GM18517 (cell line): Measurements from ENCODE around the gene RIC8A.
A peak's percentile ranks its signal among the peaks of the same experiment; 100 is the strongest.

Source experiments
- ATAC-seq: cut with Tn5 transposase; IDR thresholded peaks from one replicate; pipeline ENCODE4 v1.9.1; 2021; ENCODE audit warnings: mild to moderate bottlenecking, moderate library complexity; ENCODE audit not compliant: unreplicated experiment

Gene RIC8A

DNA sequence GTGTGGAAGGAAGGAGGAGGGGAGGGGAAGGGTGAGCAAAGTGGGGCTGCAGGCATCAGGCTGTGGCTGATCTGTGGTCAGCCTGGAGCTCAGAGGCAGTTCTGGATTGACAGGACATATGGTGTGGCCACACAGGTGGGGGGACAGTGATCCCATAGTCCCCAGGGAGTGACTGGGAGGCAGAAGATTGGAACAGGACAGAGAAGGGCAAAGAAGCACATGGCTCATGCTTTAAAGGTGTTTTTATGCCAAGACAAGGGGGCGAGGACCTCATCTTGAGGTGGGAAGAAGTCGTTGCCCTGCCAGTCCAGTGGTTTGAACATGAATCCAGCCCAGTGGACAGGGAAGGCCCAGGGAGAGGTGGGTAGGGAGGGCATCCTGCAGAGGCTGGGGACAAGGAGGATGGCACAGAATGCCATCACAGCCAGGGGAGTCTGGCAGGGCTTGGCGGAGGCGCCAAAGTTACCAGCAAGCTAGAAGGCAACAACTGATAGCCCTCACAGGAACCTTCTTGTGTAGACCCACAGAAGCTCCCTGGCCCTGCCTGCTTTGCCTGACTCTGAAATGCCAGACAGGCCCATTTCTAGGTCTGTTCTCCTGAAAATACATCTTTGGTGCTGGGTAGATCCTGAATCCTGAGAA, 3.4 kb upstream of the RIC8A start:
- no peak for ATAC-seq

DNA sequence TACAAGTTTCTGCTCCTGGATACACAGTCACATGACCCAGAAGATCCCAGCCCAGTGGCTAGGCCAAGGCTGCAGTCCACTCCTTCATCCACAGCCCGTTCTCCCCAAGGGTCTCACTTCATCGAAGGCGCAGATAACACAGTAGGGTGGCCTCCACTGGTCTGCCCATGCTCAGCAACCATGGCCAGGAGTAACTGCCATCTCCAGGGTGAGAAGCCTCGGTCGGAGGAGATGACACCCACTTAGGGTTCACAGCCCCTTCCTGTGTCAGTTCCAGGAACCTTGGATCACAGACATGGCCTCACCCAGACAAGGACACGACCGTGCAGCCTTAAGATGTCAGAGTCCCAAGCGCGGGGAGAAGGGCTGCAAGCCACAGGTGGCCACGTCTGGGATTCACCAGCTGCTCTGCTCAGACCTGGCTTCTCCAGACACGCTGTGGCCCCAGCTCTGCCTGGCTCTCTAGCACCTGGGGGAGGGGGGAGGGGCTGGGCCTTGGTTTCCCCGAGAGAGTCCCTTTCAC, 2.9 kb upstream of the RIC8A start:
- no peak for ATAC-seq

DNA sequence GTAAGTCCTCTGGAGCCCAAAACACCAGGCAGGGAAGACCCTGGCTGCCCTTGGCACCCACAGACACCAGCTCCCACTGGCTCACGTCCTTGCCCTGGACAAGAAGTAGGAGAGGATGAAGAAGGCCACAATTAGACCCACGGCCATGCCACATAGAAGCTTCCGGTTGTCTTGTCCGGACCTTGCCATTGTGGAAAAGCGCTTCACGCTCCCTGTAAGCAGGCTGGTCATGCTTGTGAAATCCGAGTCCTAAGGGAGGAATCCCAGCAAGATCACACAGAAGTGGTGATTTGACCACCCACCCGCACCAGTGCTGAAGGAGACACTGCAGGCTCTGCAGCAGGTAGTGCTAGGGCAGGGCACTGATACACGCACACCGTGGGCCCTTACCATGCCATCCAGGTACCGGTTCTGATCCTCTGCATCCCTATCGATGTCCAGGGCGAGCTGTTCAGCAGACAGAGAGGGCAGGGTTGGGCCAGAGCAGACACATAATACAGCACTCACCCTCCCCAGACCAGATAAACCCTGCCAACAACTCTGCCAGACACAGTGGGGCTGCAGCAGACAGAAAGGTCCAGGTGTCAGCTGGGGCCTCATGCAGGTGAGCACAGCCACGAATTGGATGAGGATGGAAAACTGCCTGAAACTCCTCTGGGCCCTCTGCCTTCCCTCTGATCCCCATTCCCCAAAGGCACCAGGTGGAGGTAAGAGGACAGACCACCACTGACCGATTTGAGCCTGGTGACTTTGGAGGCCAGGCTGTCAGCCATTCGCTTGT, 2.1 kb upstream of the RIC8A start:
- ATAC-seq: no peak

DNA sequence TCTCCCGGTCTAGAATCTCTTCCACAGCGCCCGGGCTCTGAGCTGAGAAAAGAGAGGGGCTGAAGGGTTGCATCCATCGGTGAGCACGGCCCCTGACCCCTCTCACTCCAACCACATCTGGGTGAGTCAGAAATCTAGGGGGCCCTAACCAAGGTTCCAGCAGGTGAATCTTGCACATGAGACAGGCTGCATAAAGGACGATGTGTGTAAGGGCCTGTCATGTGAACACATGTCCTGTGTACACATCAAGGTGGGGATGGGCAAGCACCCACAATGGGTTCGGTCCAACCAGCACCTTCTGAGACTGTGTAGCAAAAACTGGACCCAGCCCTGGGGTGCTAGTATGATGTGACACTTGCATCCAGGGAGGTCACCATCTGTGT, 1.5 kb upstream of the RIC8A start:
- no peak for ATAC-seq

DNA sequence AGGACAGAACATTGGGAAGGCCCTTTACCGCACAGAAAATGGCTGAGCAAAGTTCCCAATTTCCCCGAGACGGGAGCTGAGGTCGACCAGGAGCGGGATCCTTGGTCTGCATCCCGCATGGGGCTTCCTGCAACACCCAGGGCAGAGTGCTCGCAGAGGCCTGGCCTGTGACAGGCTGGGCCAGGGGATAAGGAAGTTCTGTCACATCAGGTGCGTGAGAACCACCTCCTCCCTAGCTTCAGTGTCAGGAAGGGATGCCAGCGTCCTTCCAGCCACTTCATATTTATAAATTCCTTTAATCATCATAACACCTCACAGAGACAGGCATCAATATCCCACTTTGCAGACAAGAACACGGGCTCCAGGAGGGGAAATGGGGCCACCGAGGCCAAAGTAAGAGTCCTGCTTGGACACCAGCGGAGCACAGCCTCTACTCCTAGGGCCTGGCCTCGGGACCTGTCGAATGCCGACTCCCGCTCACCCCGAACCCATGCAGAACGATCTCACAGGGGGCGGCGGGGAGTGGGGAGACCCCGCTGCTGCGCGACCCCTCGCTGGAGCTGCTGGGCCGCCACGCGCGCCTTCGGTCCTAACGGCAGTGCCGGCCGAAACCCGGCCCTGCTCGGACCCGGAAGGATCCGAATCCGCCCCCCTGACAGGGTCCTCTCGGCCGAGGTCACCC, 841 bp upstream of the RIC8A start:
- ATAC-seq: peak; percentile 30

DNA sequence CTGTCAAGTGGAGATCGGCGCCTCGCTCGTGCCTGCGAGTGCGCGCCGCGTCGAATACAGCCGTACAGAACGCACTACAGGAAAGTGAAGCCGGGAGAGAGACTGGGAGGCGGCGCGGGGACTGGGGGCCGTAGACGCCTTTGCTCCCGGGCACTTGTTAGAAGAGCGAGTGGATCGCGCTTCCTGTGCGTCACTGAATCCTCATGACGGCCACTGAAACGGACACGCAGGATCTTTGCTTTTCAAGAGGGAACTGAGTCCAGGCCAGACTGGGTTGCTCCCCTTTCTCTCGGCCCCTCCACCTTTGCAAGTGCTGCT, 314 bp downstream of the RIC8A start:
- peak; percentile 9 for ATAC-seq

DNA sequence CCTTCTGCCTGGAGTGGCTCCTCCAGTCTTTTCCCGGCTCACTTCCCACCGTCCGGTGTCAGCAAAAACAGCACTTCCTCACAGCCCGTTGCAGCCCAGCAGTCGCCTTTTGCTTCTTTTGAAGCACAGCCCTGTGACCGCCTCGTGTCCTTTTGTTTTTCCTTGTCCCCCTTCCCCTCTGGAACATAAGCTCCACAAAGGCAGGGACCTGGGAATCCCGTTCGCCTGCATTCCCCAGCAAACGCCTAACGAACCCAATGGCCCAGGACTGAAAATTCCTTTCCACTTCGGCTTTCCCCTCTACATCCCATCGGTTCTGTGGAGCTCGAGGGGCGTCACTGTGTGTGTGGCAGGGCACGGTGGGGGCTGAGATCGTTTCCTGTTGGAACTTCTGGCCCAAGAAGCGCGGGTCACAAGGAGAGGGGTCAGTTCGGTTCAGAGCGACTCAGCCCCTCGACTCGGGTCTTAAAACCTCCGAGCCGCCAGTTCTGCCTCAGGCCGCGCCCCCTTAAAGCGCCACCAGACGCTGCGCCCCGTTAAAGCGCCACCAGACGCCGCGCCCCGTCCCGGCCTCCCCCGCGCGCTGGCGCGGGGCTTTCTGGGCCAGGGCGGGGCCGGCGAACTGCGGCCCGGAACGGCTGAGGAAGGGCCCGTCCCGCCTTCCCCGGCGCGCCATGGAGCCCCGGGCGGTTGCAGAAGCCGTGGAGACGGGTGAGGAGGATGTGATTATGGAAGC, 841 bp downstream of the RIC8A start:
- no peak for ATAC-seq

DNA sequence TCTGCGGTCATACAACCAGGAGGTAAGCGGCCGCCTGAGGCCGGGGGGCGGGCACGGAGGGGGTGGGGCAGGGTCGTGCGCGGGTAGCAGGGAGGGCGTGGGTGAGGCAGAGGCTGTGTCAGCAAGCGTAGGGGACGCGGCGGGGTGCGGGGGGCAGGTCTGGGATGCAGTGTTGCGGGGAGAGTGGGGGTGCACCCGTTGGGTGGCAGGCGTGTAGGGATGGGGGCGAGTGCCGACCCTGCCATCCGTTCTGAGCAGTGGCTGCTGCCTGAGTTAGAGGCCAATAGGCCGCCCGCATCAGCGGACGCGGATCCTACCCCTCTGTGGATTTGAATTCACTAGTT, 1.4 kb downstream of the RIC8A start:
- no peak for ATAC-seq

DNA sequence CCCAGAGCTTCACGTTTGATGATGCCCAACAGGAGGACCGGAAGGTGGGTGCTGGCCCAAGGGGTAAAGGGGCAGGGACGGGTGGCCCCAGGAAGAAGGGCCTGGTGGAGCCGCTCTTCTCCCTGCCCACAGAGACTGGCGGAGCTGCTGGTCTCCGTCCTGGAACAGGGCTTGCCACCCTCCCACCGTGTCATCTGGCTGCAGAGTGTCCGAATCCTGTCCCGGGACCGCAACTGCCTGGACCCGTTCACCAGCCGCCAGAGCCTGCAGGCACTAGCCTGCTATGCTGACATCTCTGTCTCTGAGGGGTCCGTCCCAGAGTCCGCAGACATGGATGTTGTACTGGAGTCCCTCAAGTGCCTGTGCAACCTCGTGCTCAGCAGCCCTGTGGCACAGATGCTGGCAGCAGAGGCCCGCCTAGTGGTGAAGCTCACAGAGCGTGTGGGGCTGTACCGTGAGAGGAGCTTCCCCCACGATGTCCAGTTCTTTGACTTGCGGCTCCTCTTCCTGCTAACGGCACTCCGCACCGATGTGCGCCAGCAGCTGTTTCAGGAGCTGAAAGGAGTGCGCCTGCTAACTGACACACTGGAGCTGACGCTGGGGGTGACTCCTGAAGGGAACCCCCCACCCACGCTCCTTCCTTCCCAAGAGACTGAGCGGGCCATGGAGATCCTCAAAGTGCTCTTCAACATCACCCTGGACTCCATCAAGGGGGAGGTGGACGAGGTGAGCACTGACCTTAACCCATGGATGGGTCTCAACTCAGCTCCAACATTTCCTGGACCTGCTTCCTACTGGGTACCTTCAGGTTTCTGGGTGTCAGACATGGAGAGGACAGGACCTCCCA, 2.0 kb downstream of the RIC8A start:
- no peak for ATAC-seq

DNA sequence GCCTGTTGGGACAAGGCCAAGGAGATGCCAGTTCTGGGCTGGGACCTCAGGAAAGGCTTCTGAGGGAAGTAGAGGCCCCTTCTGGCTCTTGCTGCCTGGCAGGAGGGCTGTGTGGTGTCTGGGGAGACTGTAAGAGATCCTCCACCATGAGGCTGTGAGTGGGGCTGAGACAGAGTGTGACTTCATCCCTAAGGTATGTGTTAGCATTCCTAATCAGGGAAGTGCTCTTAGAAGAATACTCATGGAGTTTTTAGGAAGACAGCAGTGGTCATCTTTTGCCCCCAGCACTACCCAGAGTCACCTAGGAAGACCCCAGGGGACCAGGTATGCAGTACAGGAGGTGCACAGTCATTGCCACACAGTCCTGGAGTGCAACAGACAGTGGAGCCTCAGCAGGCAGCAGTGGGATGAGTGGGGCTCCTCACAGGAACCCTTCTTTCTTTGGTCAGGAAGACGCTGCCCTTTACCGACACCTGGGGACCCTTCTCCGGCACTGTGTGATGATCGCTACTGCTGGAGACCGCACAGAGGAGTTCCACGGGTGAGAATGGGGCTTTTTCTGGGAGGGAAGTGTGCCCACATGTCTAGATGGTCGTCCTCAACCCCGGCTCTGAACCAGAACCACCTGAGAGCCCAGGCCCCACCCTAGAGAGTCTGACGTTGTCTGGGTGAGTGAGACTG, 2.8 kb downstream of the RIC8A start:
- ATAC-seq: no peak

DNA sequence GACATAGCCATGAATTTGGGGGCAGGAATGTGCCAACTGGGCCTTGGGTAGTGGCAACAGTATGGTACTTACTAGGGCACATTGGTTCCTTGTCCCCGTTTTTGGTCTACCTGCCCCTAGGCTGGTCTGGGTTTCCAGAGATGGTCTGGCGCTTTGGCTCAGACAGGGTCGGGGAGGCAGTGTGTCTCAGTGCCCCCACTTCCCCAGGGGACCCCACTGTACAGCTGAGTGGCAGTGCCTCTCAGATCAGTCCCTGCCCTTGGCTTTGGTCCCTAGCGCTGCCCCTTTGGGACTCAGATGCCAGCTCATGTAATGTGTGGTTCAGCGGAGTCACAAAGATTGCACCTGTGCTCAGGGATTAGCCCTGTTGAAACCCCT, 3.3 kb downstream of the RIC8A start:
- no peak for ATAC-seq

DNA sequence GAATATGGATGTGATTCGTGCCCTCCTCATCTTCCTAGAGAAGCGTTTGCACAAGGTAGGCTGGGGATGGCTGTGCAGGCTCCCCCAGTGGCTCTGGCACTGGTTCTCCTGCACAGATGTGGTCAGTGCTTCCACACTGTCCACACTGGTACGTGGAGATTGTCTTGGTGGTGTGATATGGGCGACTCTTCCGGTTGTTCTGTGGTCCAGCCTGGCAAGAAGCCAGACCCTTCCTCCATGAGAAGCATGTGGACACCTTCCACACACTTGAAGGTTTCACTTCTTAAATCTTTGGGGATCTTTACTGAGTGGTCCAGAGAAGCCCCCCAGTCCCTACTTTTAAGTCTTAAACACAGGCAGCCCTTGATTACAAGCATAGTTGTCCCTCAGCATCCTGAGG, 3.8 kb downstream of the RIC8A start:
- no peak for ATAC-seq

DNA sequence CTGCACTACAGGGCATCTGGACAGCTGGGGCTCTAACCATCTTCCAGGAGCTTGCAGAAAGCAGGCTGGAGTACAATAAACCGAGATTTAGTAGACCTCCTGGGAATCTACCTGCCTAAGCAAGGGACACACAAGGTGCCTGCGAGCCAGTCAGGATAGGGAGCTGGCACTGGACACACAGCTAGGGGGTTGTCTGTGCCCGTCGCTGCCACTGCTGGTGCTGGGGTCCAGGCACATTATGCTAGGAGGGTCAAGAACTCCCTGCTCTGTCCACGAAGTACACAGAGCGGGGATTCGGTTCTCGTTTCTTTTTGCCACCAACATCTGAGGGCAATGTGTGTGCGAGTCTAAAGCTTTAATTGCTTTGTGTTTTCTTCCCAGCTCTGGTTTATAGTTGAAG, 4.2 kb downstream of the RIC8A start:
- ATAC-seq: no peak

DNA sequence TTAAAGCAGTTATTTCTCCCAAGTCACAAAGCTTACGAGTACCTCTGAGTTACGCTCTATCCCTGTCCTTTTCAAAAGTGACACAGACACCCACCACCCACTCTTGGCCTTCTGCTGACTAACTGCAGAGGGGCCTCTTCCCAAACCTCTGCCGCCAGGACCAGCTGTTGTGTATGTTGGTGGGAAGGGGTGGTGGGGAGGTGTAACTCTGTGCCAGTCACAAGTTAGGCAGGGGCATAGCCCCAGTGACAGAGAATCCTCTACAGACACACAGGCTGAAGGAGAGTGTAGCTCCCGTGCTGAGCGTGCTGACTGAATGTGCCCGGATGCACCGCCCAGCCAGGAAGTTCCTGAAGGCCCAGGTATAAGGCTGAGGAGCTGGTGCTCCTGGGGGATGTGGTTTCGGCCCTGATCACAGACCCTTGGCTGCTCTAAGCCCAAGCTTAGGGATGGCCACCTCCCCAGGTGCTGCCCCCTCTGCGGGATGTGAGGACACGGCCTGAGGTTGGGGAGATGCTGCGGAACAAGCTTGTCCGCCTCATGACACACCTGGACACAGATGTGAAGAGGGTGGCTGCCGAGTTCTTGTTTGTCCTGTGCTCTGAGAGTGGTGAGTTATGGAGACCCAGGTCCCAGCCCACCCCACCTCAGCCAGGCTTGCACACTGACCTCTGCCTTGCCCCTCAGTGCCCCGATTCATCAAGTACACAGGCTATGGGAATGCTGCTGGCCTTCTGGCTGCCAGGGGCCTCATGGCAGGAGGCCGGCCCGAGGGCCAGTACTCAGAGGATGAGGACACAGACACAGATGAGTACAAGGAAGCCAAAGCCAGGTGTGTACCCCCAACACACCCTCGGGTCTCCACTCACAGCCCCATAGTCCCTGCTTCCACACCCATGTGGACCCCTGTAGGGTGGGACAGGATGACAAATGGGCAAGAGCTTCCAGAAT, 4.9 kb downstream of the RIC8A start:
- no peak for ATAC-seq

DNA sequence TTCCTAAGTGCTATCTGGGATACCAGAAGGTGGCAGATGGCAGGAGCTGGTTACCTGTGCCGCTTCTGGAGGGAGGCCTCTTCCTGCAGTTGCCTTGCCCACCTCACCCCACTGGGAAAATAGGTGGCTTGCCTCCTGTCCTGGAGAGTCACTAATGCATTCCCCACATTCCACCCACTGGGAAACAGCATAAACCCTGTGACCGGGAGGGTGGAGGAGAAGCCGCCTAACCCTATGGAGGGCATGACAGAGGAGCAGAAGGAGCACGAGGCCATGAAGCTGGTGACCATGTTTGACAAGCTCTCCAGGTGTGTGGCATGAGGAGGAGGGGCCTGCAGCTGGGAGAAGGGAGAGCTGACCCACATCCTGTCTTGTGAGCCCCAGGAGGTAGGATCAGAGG, 5.6 kb downstream of the RIC8A start:
- no peak for ATAC-seq

DNA sequence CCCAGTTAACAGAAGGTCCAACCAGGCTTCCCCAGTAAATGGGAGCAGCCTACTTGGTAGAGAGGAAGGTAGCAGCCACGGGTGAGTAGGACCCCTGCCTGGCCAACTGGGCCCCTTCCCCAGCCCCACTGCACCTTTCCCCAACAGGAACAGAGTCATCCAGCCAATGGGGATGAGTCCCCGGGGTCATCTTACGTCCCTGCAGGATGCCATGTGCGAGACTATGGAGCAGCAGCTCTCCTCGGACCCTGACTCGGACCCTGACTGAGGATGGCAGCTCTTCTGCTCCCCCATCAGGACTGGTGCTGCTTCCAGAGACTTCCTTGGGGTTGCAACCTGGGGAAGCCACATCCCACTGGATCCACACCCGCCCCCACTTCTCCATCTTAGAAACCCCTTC, 6.6 kb downstream of the RIC8A start:
- no peak for ATAC-seq

DNA sequence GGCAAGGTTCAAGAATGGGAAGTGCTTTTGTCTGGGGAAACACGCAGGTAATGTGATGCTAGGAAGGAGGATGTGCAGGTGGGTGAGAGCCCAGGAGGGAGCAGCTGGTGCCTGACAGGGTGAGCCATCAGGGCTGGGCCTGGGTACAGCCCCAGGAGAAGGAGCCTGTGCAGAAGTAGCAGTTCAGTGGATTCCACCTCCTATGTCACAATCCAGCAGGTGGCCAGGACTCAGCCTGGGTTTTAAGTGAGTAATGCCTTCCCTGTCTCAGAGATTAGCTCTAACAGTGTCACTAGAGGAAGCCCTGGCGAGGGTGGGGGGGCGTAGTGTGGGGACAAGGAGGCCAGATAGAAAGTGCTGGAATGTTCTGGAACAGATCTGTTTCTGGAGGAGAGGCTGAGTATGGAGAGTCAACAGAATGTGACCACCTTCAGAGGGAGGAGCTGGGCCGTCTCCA, 8.1 kb downstream of the RIC8A start:
- no peak for ATAC-seq

DNA sequence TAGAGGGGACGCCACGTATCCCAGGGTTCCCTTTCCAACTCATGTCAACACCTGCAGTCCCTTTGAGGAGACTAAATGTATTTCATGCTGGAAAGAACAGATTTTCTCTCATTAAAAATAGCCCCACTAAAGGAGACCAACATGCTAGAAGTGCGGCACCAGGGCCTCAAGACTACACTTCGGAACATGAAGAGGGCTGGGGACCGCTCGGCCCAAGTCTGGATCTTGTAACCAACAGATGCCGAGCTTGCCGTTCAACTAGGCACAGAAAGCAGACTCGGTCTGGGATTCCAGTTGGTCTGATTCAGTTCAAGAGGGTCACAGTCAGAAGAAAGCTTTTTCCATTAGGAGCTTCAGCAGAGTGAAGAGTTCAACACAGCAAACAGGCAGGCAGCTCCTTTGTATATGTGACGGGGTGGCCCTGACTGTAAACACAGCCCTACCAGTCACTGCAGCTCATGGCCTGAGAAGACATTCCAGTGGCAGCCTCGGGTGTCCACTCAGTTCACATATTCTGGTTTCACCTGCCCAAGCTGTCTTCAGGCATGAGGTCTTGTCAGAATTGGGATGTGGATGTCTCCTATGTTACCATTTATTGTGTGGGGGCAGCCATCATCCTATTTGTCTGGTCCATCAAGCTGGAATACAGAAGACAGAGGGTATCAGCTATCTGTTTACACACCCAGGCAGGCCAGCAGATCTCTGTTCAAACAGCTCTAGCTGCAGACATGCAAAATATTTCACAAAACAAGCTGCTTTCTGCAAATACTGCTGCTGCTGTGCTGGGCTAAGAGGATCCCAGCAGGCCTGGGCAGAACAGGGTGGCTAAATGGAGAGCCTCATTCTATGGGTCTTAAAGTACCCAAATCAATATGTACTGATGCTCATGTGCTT, 8.8 kb downstream of the RIC8A start:
- no peak for ATAC-seq
